HTR-8/SVneo (cell line): ENCODE data around the gene CREB5.
"Not testable (repeated sequence)": the region's sequence is repeated elsewhere in the genome, so short reads cannot be mapped to it uniquely, and the experiment has no call there.

Source experiments
- DNase-seq: peaks from one replicate; pipeline ENCODE4 v3.0.0; 2011; ENCODE audit warnings: low spot score, mixed read lengths; ENCODE audit not compliant: insufficient read length
- FAIRE-seq: peaks from 2 replicates; lab custom pipeline; 2011; peaks lifted over from hg19 to GRCh38; lab: Jason Lieb, UNC

The CREB5 gene

DNA sequence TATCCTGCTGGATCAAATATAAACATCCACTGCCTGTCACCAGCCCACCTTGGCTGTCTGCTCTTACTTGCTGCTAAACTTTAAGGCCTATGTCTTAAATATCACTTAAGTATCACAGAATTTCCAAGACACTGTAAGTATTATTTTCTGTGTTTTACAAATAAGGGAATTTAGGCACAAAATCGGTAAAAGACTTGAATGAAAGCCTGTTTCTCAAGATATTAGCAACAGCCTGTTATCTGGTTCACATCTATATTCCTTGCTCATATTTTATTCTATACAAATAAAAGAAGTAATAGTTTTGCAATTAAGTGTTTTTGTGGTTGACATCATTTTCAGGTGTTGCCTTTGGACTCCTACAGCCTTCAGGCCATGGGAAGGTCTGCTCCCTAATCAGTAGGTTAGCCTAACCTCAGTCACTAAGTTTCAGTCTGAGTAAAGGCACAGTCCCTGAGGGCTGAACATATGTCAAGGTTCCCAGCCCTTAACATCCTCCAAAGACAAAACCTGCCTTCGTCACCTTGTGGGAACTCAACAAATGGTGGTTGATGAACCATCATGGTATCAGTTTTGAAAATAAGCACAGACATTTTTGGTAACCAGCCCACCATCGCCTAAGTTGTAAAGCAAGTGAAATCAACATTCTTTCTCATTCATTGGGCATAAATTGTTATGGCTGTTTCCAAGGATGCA, 127.1 kb downstream of the CREB5 start:
- peak; percentile 26 for FAIRE-seq
- no peak for DNase-seq

DNA sequence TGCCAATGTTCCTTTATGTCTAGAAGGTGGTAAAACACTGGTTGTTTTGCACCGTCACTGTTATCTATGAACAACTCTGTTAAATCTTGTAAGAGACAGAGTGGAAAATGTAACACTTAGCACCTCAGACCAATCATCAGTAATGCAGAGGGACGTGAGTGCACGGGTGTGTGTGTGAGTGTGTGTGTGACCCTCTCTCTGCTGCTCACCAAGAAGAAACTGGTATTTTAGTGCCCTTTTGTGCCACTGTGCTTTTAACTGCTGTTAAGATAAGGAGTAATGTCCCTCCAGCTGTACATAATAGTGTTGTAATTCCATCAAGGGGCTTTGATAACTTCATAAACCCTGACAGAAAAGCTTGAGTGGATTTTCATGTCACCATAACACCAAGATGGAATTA, 130.1 kb downstream of the CREB5 start:
- DNase-seq (no peak), FAIRE-seq (peak; percentile 9)

DNA sequence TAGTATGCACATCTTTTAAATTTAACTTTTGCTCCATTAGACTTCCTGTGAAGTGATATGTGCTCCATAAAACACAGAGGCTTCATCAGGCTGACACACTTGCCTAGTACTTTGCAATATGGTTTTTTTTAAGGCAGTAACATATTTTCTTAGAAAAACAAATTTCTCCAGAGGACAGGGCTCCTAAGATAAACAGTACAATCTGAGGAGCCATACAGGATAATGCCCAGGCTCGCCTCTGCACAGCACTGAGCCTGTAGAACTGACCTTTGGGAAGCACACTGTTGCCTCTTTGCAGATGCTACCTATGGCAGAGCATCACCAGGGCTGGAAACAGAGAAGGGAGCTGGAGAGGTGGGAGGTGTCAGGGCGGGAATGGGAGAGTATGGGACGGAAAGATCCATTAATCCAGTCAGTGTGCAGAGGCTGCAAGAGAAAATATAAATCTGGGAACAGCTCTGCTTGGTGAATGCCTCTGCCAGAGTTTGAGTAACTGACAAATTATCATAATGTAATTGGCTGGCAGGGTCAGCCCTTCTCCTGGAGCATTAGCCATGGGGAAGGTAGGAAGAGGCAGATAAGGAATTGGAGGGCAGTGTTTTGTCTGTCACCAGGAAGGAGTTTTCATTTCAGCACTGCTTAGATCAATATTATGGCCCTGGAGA, 132.3 kb downstream of the CREB5 start:
- FAIRE-seq (no peak), DNase-seq (no peak)

DNA sequence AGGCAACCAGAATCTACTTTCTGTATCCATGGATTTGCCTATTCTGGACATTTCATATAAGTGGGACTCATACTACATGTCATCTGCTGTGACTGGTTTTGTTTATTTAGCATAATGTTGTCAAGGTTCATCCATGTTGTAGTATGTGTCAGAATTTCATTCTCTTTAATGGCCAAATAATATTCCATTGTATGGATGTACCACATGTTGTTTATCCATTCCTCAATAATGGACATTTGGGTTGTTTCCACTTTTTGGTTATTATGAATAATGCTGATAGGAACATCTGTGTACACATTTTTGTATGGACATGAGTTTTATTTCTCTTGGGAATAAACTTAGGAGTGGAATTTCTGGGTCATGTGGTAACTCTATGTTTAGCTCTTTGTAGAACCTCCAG, 133.7 kb downstream of the CREB5 start:
- DNase-seq: no peak
- peak; percentile 28 for FAIRE-seq

DNA sequence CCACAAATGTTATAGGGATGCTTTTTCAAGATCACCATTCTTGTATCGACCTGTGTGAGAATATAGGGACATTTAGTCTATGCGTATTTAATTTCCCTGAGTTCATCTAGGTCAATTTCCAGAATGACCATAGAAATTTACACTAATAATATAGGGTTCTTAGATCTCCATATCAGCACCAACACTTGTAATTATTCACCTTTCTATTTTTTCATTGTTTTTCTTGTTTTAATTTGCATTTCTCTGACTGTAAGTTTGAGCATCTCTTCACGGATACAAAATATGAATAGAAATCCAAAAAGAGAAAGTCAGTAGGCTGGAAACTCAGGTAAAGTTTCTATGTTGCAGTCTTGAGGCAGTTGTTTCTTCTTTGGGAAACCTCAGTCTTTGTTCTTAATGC, 134.8 kb downstream of the CREB5 start:
- DNase-seq (no peak), FAIRE-seq (no peak)

DNA sequence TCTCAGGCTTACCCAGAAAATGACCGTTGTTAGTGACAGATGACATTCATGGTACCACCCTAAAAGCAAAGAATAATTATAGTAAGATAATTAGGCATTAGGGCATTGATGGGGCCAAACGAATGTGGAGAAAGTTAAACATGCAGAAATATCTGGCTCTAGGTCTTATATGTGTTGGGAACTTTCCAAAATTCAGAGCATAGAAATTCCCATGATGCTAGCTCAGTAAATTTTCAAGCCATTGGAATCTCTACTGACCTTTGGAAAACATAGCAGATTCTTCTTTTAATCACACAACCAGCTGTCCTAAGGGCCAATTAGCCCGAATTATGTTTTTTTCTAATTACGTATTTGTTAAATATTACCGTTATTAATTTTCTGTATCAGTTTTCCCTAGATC, 136.1 kb downstream of the CREB5 start:
- FAIRE-seq (no peak), DNase-seq (no peak)

DNA sequence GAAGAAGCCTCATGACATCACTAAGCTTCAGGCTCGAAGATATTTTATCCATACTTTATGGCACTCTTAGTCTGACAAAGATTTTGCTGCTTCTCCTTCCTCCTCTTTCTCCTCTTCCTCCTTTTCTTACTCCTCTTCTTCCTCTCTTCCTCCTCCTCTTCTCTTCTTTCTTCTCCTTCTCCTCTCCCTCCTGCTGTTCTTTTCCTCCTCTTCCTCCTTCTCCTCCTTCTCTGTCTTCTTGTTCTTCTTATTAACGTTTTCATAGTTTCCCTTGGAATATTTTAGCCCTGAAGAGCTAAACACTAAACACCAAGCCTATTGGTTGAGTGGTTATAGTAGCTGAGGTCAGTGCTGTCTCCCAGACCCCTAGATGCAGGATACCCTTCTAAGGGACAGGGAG, 137.7 kb downstream of the CREB5 start:
- DNase-seq (no peak), FAIRE-seq (no peak)

DNA sequence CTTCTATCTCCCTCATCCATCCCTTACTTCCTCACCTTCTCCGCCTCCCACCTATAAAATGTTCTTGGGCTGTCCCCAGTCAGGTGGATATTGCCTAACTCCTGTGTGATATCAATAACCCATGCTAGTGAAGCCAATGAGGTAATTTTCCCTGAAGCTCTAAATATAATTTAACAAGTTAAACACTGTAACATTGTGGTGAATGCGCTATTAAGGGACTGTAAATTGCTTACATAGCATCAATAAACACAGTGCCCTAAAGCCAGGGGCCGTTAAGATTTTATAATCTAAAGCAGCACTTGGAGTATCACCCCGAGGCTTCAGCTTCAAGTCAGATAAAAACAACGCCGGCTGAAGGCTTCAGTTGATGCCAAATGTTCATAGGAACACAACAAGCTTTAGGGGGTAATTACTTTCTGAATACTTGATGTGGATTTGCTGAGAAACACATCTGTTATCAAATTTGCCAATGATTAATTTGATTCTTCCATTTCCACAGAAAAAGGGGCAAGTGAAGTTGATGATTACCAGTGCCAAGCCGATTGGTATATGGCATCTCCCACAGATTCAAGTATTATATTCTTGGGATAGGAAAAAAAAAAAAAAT, 138.4 kb downstream of the CREB5 start:
- DNase-seq: no peak
- FAIRE-seq: no peak

DNA sequence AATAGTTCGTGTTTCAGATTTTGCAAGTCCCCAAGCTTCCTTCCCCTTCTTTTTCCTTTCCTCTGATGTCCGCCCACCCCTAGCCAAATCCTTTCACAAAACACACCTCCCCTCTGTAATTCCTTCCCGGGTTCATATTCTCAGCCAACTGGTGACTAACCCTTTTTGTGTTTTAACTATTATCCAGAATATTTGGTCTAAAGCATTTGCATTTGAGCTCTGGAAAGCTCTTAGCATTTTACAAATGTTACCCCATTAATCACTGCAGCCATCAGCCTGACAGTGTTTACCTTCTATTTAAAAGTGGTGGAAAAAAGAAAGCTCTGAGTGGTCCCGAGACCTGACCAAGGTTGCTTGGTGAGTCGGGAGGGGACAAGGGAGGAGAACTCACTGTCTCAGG, 139.0 kb downstream of the CREB5 start:
- DNase-seq: no peak

DNA sequence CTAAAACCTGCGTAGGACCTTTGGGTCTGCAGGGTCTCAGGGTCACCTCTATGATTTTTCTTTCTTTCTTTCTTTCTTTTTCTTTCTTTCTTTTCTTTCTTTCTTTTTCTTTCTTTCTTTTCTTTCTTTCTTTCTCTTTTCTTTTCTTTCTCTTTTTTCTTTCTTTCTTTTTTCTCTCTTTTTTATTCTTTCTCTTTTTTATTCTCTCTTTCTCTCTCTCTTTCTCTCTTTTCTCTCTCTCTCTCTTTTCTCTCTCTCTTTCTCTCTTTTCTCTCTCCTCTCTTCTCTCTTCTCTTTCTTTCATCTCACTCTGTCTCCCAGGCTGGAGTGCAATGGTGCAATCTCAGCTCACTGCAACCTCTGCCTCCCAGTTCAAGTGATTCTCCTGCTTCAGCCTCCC, 139.4 kb downstream of the CREB5 start:
- DNase-seq, FAIRE-seq: not testable (repeated sequence)

More for the DNA sequence above, 139.0 kb downstream of the CREB5 start:
- FAIRE-seq: no peak

DNA sequence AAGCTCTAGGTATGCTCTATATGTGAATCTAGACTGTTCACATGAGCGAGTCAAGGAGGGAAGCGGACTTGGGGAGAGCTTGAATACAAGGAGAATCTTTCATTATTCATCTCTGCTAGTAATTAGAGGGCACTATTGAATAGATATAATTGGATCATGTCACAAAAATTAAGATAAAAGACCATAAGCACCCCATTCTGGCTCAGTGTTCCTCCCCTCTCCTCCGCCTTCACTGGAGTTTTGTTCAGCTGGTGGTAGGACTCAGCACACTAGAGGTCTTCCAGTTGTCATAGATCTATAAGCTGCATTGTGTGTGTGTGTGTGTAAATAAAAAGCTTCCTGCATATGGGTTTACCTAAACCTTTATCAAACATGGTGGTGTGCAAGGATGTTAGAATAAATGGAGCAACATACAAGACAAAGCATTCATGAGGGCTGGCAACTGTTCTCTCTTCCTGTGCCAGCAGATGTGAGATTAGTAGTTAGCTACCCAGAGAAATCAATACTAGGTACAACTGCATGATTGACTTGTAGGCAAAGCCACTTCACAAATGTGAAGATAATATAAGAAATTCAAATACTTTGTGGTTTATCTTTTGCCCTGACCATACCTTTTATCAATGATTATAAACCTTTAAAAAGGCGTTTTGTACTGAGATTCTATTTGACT, 142.6 kb downstream of the CREB5 start:
- FAIRE-seq (no peak), DNase-seq (no peak)

DNA sequence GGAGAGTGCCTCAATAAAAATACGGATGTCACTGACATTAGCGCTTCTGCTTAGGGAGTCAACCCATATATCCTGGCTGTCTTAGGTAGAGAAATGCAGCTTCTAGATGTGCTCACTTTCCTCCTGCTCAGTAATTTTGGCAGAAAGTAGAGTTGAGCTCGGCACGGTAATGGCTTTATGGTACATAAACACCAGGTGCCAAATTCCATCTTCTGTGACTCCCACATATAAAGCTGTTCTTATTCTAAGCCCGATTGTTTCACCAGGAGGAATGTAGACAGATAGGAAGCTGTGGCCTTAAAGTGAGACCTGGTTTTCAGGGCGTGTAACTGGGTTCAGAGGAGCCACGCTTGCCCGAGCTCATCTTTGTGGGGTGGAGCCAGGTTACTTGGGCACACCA, 143.7 kb downstream of the CREB5 start:
- DNase-seq: no peak
- no peak for FAIRE-seq

DNA sequence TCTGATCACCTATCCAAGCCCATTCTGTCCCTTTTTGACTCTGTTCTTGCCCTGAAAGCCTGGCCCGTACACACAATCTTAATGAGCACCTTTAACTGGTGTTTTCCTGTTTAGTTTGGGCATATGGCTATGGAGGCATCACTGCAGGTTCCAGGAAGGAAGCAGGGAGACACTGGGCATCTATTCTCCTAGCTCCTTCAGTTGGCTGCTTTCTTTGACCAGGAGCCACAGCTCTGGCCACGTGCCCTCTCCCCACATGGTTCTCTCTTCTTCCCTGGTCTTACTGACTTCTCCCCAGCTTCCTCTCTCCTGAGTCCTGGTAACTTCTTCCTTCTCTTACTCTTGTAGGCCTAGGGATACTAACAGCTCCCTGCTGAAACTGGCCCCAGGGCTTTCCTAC, 144.4 kb downstream of the CREB5 start:
- FAIRE-seq (no peak), DNase-seq (no peak)

DNA sequence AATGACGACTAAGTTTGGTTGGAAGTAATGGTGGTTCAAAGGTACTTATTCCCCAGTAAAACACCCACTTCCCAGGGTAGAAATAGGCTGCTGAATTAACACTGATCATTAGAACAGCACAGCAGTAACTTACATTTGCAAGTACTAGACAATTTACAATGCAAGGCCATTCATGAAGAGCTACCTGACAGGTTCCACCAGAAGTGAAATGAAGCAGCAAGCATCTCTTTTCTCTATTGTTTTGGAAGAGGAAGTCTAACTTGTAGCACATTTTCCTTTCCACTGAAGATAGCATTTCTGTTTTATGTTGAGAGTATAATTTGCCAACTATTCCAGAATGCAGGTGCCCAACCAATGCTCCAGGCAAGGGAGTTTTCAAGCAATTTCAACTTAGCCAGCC, 145.9 kb downstream of the CREB5 start:
- FAIRE-seq: no peak
- no peak for DNase-seq

DNA sequence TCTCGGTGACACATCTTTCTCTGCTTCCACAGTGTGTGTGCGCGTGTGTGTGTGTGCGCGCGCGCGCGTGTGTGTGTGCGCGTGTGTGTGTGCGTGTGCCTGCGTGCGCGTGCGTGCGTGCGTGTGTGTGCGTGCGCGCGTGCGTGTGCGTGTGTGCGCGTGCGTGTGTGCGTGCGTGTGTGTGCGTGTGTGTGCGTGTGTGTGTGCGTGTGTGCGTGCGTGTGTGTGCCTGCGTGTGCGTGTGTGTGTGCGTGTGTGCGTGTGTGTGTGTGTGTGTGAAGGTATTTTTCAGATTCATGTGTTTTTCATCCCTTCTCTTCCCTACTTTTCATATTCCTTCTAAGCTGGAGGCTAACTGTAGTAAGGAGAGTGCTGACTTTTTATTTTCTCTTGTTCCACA, 148.4 kb downstream of the CREB5 start:
- FAIRE-seq (no peak), DNase-seq (no peak)

DNA sequence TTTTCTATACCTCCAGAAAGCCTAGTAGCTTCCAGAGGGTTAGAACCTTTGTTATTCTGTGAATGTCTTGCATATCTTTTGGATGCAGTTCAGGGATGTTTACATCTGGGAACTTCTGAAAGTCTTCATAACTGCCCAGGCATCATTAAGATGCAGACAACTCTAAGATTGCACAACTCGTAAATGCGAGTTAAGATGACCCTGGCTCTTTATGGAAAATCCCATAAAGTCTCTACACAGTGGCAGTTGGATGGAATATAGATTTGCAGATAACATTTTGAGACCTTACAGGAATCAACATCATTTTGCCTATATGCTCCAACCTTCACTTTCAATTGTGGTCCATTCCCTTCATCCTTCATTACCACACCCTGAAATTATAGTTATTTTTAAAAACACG, 151.7 kb downstream of the CREB5 start:
- FAIRE-seq (no peak), DNase-seq (no peak)

DNA sequence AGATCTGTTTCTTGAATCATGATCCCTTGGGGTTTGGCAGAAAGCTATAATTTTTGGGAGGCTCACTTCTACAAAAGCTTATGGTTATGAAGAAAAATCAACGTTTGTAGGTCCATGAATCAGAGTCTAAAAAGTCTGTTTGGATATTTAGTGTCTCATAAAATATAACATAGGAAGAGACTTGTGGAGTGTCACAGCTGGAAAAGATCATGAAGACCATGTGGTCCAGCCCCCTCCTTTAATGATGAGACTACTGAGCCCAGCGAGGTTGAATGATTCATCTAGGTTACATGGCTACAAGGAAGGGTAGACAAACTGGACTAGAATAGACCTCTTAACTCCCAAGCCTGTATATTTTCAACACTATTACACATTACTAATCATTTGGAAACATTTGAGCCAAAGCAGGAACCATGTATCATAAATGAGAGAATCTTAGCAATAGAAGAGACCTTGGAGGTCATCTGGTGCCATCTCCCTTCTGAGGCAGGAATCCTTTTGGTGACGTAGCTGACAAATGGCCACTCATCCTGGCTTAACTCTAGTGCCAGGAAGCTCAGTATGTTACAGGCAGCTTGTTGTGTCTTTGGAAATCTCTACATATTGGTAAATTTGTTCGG, 152.5 kb downstream of the CREB5 start:
- FAIRE-seq: no peak
- DNase-seq: no peak

DNA sequence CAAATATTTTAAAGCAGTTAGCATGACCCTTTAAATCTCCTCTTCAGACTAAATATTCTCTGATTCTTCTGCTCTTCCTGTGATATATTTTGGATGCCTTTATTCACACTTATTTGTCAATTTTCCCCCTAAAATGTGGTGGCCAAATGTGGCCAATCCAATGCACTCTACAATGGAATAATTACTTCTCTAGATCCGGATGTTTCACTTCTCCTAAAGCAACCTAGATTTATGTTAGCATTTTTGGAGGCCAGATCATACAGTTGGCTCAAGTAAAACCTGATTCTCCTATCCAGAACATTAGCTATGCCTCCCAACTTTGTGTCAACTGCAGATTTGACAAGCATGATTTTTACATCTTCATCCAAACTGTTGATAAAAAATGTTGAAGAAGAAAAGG, 153.7 kb downstream of the CREB5 start:
- FAIRE-seq (no peak), DNase-seq (no peak)

DNA sequence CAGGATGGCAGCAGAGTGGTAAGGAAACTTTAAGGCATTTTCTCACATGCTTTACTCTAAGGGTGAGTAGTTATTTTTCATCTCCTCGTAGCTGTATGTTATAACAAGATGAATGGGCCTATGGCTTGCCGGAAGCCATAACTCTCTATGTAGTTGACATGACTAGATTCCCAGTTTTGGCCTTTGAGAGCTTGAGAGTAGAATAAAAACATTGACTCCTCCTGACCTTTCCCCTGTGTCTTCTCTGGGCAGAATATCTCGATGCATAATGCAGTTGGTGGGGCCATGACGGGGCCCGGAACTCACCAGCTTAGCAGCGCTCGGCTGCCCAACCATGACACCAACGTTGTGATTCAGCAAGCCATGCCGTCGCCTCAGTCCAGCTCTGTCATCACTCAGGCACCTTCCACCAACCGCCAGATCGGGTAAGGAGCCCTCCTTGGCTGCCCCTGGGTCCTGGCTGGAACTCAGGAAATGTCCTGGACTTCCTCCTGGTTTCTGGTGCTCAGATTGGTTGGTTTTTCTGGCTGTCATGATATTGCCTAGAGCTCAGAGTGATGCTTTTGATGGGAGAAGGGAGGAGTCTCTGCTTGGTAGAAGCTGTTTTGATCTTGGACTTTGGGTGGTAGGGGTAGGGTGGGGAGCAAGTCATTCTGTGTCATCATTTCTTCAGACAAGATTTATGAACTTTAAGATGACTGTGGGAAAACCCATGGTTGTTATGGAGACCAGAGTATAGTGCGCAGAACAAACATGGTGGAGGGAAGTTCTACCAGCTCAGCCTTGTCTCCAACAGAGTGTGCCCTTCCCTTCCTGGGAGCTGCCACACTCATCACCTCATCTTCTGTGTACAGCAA, 158.0 kb downstream of the CREB5 start:
- no peak for FAIRE-seq

DNA sequence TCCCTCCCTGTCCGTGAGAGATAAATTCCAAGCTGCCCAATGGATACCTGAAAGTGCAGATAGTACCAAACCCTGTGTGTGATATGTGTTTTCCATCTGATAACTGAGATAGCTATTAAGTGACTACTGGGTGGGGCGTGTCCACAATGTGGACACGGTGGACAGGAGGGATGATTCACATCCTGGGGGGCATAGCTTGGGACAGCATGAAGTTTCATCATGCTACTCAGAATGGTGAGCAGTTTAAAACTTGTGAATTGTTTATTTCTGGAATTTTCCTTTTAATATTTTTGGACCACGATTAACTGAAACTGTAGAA, 158.6 kb downstream of the CREB5 start:
- DNase-seq: no peak
- FAIRE-seq: no peak

More for the DNA sequence above, 158.0 kb downstream of the CREB5 start:
- no peak for DNase-seq
